PFSK-1 (cell line): ENCODE results near the gene ERI3.

Experiments used
- FOXP2 ChIP-seq: optimal IDR thresholded peaks from 2 replicates; pipeline ENCODE3; 2011; ENCODE audit warnings: borderline replicate concordance, control low read depth, inconsistent platforms; ENCODE audit not compliant: insufficient read depth; ENCODE audit errors: extremely low read length, extremely low read depth
- POLR2AphosphoS5 ChIP-seq: IDR thresholded peaks from 2 replicates; pipeline ENCODE4 v1.6.1; 2012; ENCODE audit warnings: low read depth, mild to moderate bottlenecking, control low read depth, low read length, moderate library complexity
- SIN3A ChIP-seq: IDR thresholded peaks from 2 replicates; pipeline ENCODE4 v1.6.1; 2012; ENCODE audit warnings: mild to moderate bottlenecking, low read length, moderate library complexity, borderline replicate concordance; ENCODE audit not compliant: insufficient read depth
- TAF1 ChIP-seq: IDR thresholded peaks from 2 replicates; pipeline ENCODE4 v1.6.1; 2012; ENCODE audit warnings: low read length, control low read depth, borderline replicate concordance; ENCODE audit not compliant: insufficient read depth

GRCh38 chr1:44218503-44219300, 136.4 kb downstream of the ERI3 start:
- TF ChIP-seq POLR2AphosphoS5 (no peak), TAF1 (no peak), FOXP2 (no peak), SIN3A (no peak)
